ENCODE results near the gene DPEP3.

DNA sequence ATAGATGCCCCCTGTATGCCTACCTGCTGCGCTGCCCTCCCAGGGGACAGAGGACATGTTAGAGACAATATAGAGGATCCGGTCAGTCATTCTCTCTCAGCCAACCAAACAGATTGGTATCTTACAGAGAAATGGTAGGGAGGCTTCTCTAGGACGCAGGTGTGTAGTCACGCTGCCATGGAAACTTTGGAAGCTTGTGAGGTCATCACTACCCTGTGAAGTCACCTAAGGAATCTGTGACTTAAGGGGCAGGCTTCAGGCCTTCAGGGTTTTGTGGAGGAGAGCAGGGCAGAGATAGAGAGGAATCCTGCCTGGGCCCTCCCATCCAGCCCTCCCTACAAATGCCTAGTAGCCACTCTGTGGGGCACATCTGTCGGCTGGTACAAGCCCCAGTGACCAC is 35.4 kb upstream of the DPEP3 start, which contains the start of gene DPEP2NB:
- TF ChIP-seq, protein P1, sequence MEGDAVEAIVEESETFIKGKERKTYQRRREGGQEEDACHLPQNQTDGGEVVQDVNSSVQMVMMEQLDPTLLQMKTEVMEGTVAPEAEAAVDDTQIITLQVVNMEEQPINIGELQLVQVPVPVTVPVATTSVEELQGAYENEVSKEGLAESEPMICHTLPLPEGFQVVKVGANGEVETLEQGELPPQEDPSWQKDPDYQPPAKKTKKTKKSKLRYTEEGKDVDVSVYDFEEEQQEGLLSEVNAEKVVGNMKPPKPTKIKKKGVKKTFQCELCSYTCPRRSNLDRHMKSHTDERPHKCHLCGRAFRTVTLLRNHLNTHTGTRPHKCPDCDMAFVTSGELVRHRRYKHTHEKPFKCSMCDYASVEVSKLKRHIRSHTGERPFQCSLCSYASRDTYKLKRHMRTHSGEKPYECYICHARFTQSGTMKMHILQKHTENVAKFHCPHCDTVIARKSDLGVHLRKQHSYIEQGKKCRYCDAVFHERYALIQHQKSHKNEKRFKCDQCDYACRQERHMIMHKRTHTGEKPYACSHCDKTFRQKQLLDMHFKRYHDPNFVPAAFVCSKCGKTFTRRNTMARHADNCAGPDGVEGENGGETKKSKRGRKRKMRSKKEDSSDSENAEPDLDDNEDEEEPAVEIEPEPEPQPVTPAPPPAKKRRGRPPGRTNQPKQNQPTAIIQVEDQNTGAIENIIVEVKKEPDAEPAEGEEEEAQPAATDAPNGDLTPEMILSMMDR (IDR thresholded peaks at IDR 0.05), result no peak
- no peak for TF ChIP-seq POLR2AphosphoS5 (IDR thresholded peaks at IDR 0.05)
- TF ChIP-seq EP300 (IDR thresholded peaks at IDR 0.05), result no peak

All from esophagus muscularis mucosa (tissue), 4 donors.